HepG2 (cell line): ENCODE results near the gene SDK2. TPM values are rescaled to one million over a fixed set of nuclear protein-coding genes. Genes with fewer than 3 reads are reported as not detected.

Experiments
- ERF ChIP-seq: IDR thresholded peaks from 2 replicates; pipeline ENCODE4 v1.6.1; 2018; ENCODE audit warnings: missing biosample characterization, missing genetic modification reagents
- HDAC2 ChIP-seq: sonication (generic); formaldehyde crosslinking; IDR thresholded peaks from 2 replicates; pipeline ENCODE4 v1.4.0; 2020; ENCODE audit warnings: missing genetic modification reagents
- KAT8 ChIP-seq: IDR thresholded peaks from 2 replicates; pipeline ENCODE4 v1.6.1; 2016; ENCODE audit warnings: missing genetic modification reagents, missing compliant biosample characterization
- KDM3A ChIP-seq: IDR thresholded peaks from 2 replicates; pipeline ENCODE4 v1.6.1; 2018; ENCODE audit warnings: low read depth, missing compliant biosample characterization
- KDM5B ChIP-seq: sonication (generic); formaldehyde crosslinking; IDR thresholded peaks from 2 replicates; pipeline ENCODE4 v1.4.0; 2020; ENCODE audit warnings: missing genetic modification reagents, mild to moderate bottlenecking, borderline replicate concordance
- NR2F1 ChIP-seq, 2 experiments: fragments of 450-650 bp in 1 of 2; formaldehyde crosslinking in 1 of 2; IDR thresholded peaks; 2 replicates each; pipeline versions ENCODE4 v1.5.0 to v1.6.1; 2016 to 2020; ENCODE audit warnings: mild to moderate bottlenecking in 1 of 2, missing compliant biosample characterization in 1 of 2, missing genetic modification reagents in 1 of 2, moderate library complexity in 1 of 2
- RCOR2 ChIP-seq: IDR thresholded peaks from 2 replicates; pipeline ENCODE4 v1.6.1; 2016; ENCODE audit warnings: missing biosample characterization, missing genetic modification reagents
- STAG1 ChIP-seq: sonication (generic); formaldehyde crosslinking; IDR thresholded peaks from 2 replicates; pipeline ENCODE4 v1.4.0; 2020; ENCODE audit warnings: missing genetic modification reagents
- ZMAT3 ChIP-seq: sonication (generic); formaldehyde crosslinking; conservative IDR thresholded peaks from 2 replicates; pipeline ENCODE4 v1.7.0; 2021; ENCODE audit warnings: missing genetic modification reagents
- ZNF598 ChIP-seq: sonication (generic); formaldehyde crosslinking; IDR thresholded peaks from 2 replicates; pipeline ENCODE4 v1.5.1; 2020; ENCODE audit warnings: mild to moderate bottlenecking, missing genetic modification reagents, borderline replicate concordance
- ZNF605 ChIP-seq: sonication (generic); formaldehyde crosslinking; IDR thresholded peaks from 2 replicates; pipeline ENCODE4 v1.8.0; 2022; ENCODE audit warnings: mild to moderate bottlenecking, missing genetic modification reagents
- ZNF607 ChIP-seq: sonication (generic); formaldehyde crosslinking; IDR thresholded peaks from 2 replicates; pipeline ENCODE4 v1.5.1; 2020; ENCODE audit warnings: missing genetic modification reagents, mild to moderate bottlenecking, borderline replicate concordance
- polyA plus RNA-seq, 8 experiments: library from polyadenylated mRNA; depleted of rRNA in 3 of 8; stranded (reverse) in 7 of 8; unstranded in 1 of 8; fragments of >200 nt; fragmentation: Illumina TruSeq in 4 of 8; extraction: Trizol in 4 of 8; gene quantifications; 2 replicates each; pipeline versions ENCODE4 v1.2.1 to v1.2.3, GENCODE V29; 2011 to 2016; ENCODE audit warnings: low read depth in 4 of 8, missing spikeins in 1 of 8, mixed read lengths in 1 of 8; ENCODE audit not compliant: insufficient read depth in 1 of 8
- total RNA-seq, 5 experiments: library from RNA; depleted of rRNA; stranded (reverse); fragments of >200 nt; fragmentation: Illumina TruSeq; extraction: Trizol; gene quantifications; 2 replicates each; pipeline ENCODE4 v1.2.3, GENCODE V29; 2016; ENCODE audit warnings: low read depth in 1 of 5
- TF ChIP-seq, protein P1 (sequence below), 2 experiments: sonication (generic) in 1 of 2; formaldehyde crosslinking in 1 of 2; IDR thresholded peaks; 2 replicates each; pipeline versions ENCODE4 v1.4.0 to v1.6.1; 2018 to 2020; ENCODE audit warnings: missing genetic modification reagents in 2 of 2, borderline replicate concordance in 1 of 2, low read depth in 1 of 2, mild to moderate bottlenecking in 1 of 2, missing biosample characterization in 1 of 2
- TF ChIP-seq, protein P2 (sequence below): sonication (generic); formaldehyde crosslinking; IDR thresholded peaks from 2 replicates; pipeline ENCODE4 v1.4.0; 2020; ENCODE audit warnings: missing genetic modification reagents
- TF ChIP-seq, protein P3 (sequence below): IDR thresholded peaks from 2 replicates; pipeline ENCODE4 v1.6.1; 2016; ENCODE audit warnings: mild to moderate bottlenecking
- TF ChIP-seq, protein P4 (sequence below): IDR thresholded peaks from 2 replicates; pipeline ENCODE4 v1.6.1; 2012; ENCODE audit warnings: inconsistent platforms

Gene SDK2
- total and polyA plus RNA-seq, 2 of the 13 experiments (the other 11 are each of a cell fraction or from before 2014, with no cell fraction given), result not detected

GRCh38 chr17:73369817-73370490 lies 274.3 kb downstream of the SDK2 start (continued):
- 0 out of 4 replicates have a peak, but pooled peaks of 1 of the 2 experiments have one; percentile 14 for TF ChIP-seq NR2F1 (CRISPR knock-in tag; IDR thresholded peaks at IDR 0.05)
- TF ChIP-seq, protein P1, sequence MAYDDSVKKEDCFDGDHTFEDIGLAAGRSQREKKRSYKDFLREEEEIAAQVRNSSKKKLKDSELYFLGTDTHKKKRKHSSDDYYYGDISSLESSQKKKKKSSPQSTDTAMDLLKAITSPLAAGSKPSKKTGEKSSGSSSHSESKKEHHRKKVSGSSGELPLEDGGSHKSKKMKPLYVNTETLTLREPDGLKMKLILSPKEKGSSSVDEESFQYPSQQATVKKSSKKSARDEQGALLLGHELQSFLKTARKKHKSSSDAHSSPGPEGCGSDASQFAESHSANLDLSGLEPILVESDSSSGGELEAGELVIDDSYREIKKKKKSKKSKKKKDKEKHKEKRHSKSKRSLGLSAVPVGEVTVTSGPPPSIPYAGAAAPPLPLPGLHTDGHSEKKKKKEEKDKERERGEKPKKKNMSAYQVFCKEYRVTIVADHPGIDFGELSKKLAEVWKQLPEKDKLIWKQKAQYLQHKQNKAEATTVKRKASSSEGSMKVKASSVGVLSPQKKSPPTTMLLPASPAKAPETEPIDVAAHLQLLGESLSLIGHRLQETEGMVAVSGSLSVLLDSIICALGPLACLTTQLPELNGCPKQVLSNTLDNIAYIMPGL (CRISPR knock-in tag; IDR thresholded peaks at IDR 0.05; ENCODE audit: borderline replicate concordance in 1 of 2, low read depth in 1 of 2), result peak; percentile 37 to 65; a peak in 2 of 4 replicates
- peak; percentile 61; the same call in 1 of the 2 replicates for TF ChIP-seq KDM5B (CRISPR knock-in tag)
- peak; percentile 98 for TF ChIP-seq STAG1 (CRISPR knock-in tag)
- 0 out of 2 replicates have a peak, but pooled peaks have one; percentile 49 for TF ChIP-seq ZNF598 (CRISPR knock-in tag)
- TF ChIP-seq KAT8, result peak; percentile 39; the same call in 1 of the 2 replicates
- peak; percentile 47; the same call in 1 of the 2 replicates for TF ChIP-seq ERF
- TF ChIP-seq, protein P2, sequence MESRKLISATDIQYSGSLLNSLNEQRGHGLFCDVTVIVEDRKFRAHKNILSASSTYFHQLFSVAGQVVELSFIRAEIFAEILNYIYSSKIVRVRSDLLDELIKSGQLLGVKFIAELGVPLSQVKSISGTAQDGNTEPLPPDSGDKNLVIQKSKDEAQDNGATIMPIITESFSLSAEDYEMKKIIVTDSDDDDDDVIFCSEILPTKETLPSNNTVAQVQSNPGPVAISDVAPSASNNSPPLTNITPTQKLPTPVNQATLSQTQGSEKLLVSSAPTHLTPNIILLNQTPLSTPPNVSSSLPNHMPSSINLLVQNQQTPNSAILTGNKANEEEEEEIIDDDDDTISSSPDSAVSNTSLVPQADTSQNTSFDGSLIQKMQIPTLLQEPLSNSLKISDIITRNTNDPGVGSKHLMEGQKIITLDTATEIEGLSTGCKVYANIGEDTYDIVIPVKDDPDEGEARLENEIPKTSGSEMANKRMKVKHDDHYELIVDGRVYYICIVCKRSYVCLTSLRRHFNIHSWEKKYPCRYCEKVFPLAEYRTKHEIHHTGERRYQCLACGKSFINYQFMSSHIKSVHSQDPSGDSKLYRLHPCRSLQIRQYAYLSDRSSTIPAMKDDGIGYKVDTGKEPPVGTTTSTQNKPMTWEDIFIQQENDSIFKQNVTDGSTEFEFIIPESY (CRISPR knock-in tag), result peak; percentile 32; the same call in 1 of the 2 replicates
- peak; percentile 70; the same call in 1 of the 2 replicates for TF ChIP-seq ZNF605 (CRISPR knock-in tag)
- TF ChIP-seq KDM3A (CRISPR knock-in tag), result 0 out of 2 replicates have a peak, but pooled peaks have one; percentile 31
- 0 out of 2 replicates have a peak, but pooled peaks have one; percentile 39 for TF ChIP-seq ZNF607
- TF ChIP-seq ZMAT3, result peak; percentile 92; the same call in 1 of the 2 replicates
- TF ChIP-seq, protein P3, sequence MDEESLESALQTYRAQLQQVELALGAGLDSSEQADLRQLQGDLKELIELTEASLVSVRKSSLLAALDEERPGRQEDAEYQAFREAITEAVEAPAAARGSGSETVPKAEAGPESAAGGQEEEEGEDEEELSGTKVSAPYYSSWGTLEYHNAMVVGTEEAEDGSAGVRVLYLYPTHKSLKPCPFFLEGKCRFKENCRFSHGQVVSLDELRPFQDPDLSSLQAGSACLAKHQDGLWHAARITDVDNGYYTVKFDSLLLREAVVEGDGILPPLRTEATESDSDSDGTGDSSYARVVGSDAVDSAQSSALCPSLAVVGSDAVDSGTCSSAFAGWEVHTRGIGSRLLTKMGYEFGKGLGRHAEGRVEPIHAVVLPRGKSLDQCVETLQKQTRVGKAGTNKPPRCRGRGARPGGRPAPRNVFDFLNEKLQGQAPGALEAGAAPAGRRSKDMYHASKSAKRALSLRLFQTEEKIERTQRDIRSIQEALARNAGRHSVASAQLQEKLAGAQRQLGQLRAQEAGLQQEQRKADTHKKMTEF, result peak; percentile 54; the same call in 1 of the 2 replicates
- TF ChIP-seq HDAC2 (CRISPR knock-in tag), result peak; percentile 45; the same call in 1 of the 2 replicates
- TF ChIP-seq, protein P4, sequence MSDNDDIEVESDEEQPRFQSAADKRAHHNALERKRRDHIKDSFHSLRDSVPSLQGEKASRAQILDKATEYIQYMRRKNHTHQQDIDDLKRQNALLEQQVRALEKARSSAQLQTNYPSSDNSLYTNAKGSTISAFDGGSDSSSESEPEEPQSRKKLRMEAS, result peak; percentile 74
- peak; percentile 49; the same call in 1 of the 2 replicates for TF ChIP-seq RCOR2 (CRISPR knock-in tag)
